ENCODE data around the gene ATF7. TPM values are rescaled to one million over a fixed set of nuclear protein-coding genes. Genes with fewer than 3 reads are reported as not detected.

Gene ATF7
- total RNA-seq, 4 donors from 2014 or later: 26.7 to 54.9 (median 33.3) TPM

DNA sequence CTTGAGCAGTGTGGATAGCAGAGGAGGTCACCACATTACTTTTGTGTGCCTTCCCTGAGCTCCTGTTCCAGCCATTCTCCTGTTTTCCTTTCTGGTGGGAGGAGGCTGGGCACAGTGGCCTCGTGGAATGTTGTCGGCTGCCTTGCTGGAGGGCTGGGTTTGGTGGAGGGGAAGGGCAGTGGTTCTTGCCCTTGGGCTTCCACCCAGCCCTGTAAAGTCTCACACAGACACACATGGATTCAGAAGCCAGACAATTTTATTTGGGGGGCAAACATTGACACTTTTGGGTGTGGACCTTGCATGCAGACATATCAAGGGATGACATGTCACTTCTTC is 119.8 kb downstream of the ATF7 start:
- H3K4me1 ChIP-seq: peaks cover 0 to 31% (median 13%) of the 10 kb centered on the region in 3 donors
- H3K27ac ChIP-seq: no peak overlapping the region
- peaks cover 0 to 66% of the 10 kb centered on the region in 2 donors for H3K36me3 ChIP-seq
- no peak overlapping the region for H3K4me3 ChIP-seq
- no peaks in the 10 kb centered on the region for H3K9me3 ChIP-seq
- WGBS, 2 donors (ENCODE audit: low coverage in 1 of 2): 8% methylated on average over 2 of the region's 2 CpGs; no CpG with 5 or more reads in 1 of the 2 donors
- no peak for ATAC-seq
- no peak for TF ChIP-seq POLR2A (IDR thresholded peaks at IDR 0.05)
- TF ChIP-seq, protein P1, sequence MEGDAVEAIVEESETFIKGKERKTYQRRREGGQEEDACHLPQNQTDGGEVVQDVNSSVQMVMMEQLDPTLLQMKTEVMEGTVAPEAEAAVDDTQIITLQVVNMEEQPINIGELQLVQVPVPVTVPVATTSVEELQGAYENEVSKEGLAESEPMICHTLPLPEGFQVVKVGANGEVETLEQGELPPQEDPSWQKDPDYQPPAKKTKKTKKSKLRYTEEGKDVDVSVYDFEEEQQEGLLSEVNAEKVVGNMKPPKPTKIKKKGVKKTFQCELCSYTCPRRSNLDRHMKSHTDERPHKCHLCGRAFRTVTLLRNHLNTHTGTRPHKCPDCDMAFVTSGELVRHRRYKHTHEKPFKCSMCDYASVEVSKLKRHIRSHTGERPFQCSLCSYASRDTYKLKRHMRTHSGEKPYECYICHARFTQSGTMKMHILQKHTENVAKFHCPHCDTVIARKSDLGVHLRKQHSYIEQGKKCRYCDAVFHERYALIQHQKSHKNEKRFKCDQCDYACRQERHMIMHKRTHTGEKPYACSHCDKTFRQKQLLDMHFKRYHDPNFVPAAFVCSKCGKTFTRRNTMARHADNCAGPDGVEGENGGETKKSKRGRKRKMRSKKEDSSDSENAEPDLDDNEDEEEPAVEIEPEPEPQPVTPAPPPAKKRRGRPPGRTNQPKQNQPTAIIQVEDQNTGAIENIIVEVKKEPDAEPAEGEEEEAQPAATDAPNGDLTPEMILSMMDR (IDR thresholded peaks at IDR 0.05): no peak
- H3K27me3 ChIP-seq: no peaks in the 10 kb centered on the region

DNA sequence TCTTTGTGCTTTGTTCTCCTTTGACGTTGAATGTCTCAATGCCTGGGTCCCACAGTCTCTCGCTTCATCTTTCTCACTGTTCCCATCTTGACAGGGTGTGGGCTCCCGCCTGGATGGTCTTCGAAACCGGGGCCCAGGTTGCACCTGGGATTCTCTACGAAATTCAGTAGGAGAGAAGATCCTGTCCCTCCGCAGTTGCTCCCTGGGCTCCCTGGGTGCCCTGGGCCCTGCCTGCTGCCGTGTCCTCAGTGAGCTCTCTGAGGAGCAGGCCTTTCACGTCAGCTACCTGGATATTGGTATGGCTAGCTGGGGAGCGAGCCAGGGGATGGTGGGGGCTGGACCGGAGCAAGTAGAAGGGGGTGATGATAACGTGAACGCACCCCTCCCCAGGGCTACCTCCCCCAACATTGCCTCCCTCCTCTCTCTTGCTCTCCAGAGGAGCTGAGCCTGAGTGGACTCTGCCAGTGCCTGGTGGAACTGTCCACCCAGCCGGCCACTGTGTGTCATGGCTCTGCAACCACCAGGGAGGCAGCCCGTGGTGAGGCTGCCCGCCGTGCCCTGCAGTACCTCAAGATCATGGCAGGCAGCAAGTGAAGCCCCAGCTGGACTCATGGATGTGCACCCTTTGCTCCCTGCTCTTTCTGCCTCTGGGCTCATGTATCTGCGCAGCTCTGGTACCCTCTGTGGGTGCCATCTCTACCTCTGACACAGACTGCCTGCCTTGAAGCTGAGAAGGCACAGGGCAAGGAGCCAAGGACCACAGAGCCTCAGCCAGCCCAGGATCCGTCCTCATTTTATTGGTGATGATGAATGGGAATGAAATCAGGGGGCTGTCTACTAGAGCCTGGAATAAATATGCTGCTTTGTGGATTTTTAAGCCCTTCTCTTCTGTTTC is 120.4 kb downstream of the ATF7 start:
- WGBS, 2 donors (ENCODE audit: low coverage in 1 of 2): 80% methylated on average over 2 of the region's 19 CpGs; no CpG with 5 or more reads in 1 of the 2 donors
- ATAC-seq: no peak
- Histone ChIP-seq H3K4me3 (no peak overlapping the region), H3K4me1 (peaks cover 0 to 32% (median 13%) of the 10 kb centered on the region in 3 donors), H3K27ac (peak overlapping the region in 3 of 4 donors; percentile 41 to 49 (median 45)), H3K27me3 (no peaks in the 10 kb centered on the region), H3K9me3 (no peaks in the 10 kb centered on the region), H3K36me3 (peaks cover 0 to 60% of the 10 kb centered on the region in 2 donors)
- TF ChIP-seq, protein P1 (IDR thresholded peaks at IDR 0.05): no peak
- TF ChIP-seq POLR2A (IDR thresholded peaks at IDR 0.05) (no peak), EP300 (IDR thresholded peaks at IDR 0.05) (no peak), POLR2AphosphoS5 (IDR thresholded peaks at IDR 0.05) (no peak)

DNA sequence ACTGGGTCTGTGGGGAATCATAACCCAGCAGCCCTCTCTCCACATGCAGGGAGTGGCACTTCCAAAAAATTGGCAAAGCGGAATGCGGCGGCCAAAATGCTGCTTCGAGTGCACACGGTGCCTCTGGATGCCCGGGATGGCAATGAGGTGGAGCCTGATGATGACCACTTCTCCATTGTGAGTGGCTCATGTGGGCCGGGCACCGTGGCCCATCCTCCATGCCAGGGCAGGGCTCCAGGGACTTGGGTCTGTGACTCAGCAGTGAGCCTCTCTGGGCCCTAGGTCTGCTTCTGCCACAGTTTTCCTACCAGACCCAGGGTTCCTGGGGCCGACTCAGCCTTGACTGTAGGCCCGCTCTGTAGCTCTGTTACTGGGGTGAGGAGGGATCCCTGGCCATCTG is 121.1 kb downstream of the ATF7 start:
- TF ChIP-seq POLR2AphosphoS5 (IDR thresholded peaks at IDR 0.05) (no peak), EP300 (IDR thresholded peaks at IDR 0.05) (no peak), POLR2A (IDR thresholded peaks at IDR 0.05) (no peak)
- TF ChIP-seq, protein P1 (IDR thresholded peaks at IDR 0.05): no peak
- WGBS, 2 donors (ENCODE audit: low coverage in 1 of 2): 50% methylated on average over 2 of the region's 10 CpGs; no CpG with 5 or more reads in 1 of the 2 donors
- ATAC-seq: no peak
- H3K9me3 ChIP-seq: no peaks in the 10 kb centered on the region
- H3K4me1 ChIP-seq: peaks cover 0 to 35% (median 13%) of the 10 kb centered on the region in 3 donors
- H3K36me3 ChIP-seq: peaks cover 0 to 53% of the 10 kb centered on the region in 2 donors
- H3K27ac ChIP-seq: peak overlapping the region in 3 of 4 donors; percentile 41 to 49 (median 45)
- H3K27me3 ChIP-seq: no peaks in the 10 kb centered on the region
- no peak overlapping the region for H3K4me3 ChIP-seq

DNA sequence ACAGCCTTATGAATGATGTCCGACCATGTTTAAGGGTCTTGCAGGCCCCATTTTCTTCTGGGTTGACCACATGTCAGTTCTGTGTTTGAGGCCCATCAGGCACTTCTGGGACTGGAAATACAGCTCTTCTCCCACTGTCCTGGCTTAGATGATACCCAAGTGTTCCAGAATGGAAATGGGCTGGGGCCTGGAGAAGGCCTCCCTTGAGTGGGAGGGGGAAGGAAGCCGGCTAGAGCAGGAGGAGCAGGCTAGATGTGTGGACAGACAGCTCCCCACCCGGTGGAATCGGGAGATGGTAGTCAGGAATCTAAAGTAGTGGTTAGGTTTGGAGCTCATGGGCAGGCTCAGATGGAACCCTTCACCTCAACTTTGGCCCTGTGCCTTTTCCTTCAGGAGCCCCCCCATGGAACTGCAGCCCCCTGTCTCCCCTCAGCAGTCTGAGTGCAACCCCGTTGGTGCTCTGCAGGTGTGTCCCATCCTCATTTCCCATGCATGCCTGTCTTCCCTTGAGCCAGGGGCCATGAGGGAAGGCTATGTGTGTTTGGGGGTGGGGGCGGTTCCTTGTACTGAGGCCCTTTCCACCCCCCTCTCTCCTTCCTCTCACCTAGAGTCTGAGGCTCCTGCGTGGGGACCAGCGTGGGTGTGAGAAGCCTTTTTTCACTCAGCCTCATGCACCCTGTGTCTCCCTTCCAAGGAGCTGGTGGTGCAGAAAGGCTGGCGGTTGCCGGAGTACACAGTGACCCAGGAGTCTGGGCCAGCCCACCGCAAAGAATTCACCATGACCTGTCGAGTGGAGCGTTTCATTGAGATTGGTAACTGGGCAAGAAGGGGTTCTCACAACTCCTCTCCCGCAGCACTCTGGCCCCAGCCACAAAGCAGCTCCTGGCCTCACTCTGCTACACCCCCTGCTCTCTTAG is 121.9 kb downstream of the ATF7 start:
- Histone ChIP-seq H3K27ac (peak overlapping the region in 2 of 4 donors; percentile 3 to 41), H3K36me3 (peaks cover 0 to 48% of the 10 kb centered on the region in 2 donors), H3K9me3 (no peaks in the 10 kb centered on the region), H3K27me3 (no peaks in the 10 kb centered on the region), H3K4me1 (peaks cover 0 to 42% (median 13%) of the 10 kb centered on the region in 3 donors), H3K4me3 (no peak overlapping the region)
- no peak for ATAC-seq
- 56 to 86% methylated on average over 5 to 10 of the region's 14 CpGs for WGBS, 2 donors (ENCODE audit: low coverage in 1 of 2)
- no peak for TF ChIP-seq POLR2AphosphoS5 (IDR thresholded peaks at IDR 0.05)
- TF ChIP-seq, protein P1 (IDR thresholded peaks at IDR 0.05): no peak
- no peak for TF ChIP-seq EP300 (IDR thresholded peaks at IDR 0.05)
- no peak for TF ChIP-seq POLR2A (IDR thresholded peaks at IDR 0.05)
